HCT116 (cell line): Measurements from ENCODE around the gene SEPHS2. TPM values are rescaled to one million over a fixed set of nuclear protein-coding genes. Genes with fewer than 3 reads are reported as not detected.
A peak's percentile ranks its signal among the peaks of the same experiment; 100 is the strongest.

Experiments used
- ATAC-seq: fragments of 200-7000 bp; cut with Tn5 transposase; 2 replicates; pipeline ENCODE4 v1.9.1; 2020; ENCODE audit warnings: mild to moderate bottlenecking, moderate library complexity
- BruUV-seq: library from RNA; stranded (reverse); fragments of 400-500 nt; replicated peaks from 2 replicates; lab custom pipeline; 2021; lab: Mats Ljungman, UMichigan
- CTCF ChIA-PET: fragments of 300-600 bp; sonication (Branson Sonifier 250); formaldehyde crosslinking; loops from one replicate; lab custom pipeline; 2021; ENCODE audit warnings: antibody characterized with exemption; lab: Charles Lee
- POLR2A ChIA-PET: fragments of 300-600, 350-600 bp; sonication (Branson Sonifier 250); formaldehyde crosslinking; loops from one replicate; lab custom pipeline; 2021; ENCODE audit warnings: antibody characterized with exemption; lab: Charles Lee
- RAD21 ChIA-PET, 2 experiments: fragments of 300-600 bp; sonication (Branson Sonifier 250); formaldehyde crosslinking; loops; one replicate each; lab custom pipeline; 2023; ENCODE audit warnings: low total read pairs in 2 of 2; ENCODE audit not compliant: uncharacterized antibody in 2 of 2, unreplicated experiment in 2 of 2, low non-redundant PET in 1 of 2; lab: Charles Lee
- DNase-seq: peaks from one replicate; pipeline ENCODE4 v3.0.0-alpha.2; 2010; ENCODE audit warnings: low read depth, low spot score
- H2AFZ ChIP-seq: fragments of 200-600 bp; shearing (Covaris generic), sonication (generic); 2 replicates; pipeline ENCODE4 v1.6.1; 2017; ENCODE audit warnings: low read depth, mixed run types, mixed read lengths, antibody characterized with exemption, low read length; ENCODE audit not compliant: poor library complexity, severe bottlenecking
- H3K27ac ChIP-seq: 2 replicates; pipeline ENCODE4 v1.5.1; 2012; ENCODE audit warnings: low read depth, low read length
- H3K27me3 ChIP-seq: fragments of 200-600 bp; sonication (generic); 2 replicates; pipeline ENCODE4 v1.6.1; 2016; ENCODE audit warnings: mixed run types, low read length, mixed read lengths; ENCODE audit not compliant: insufficient read depth
- H3K36me3 ChIP-seq, 2 experiments: fragments of 200-500 bp in 1 of 2; fragments of 200-600 bp in 1 of 2; sonication (Bioruptor generic) in 1 of 2; sonication (generic) in 1 of 2; 2 replicates each; pipeline versions ENCODE4 v1.5.1 to v1.6.1; 2014 to 2016; ENCODE audit warnings: low read length in 2 of 2, inconsistent platforms in 1 of 2, mixed read lengths in 1 of 2, mixed run types in 1 of 2; ENCODE audit not compliant: insufficient read depth in 2 of 2, control insufficient read depth in 1 of 2
- H3K4me1 ChIP-seq, 2 experiments: fragments of 200-600 bp in 1 of 2; sonication (generic) in 1 of 2; 2 replicates each; pipeline versions ENCODE4 v1.5.1 to v1.6.1; 2012 to 2017; ENCODE audit warnings: low read length in 2 of 2, inconsistent platforms in 1 of 2, mild to moderate bottlenecking in 1 of 2, mixed read lengths in 1 of 2, mixed run types in 1 of 2, moderate library complexity in 1 of 2; ENCODE audit not compliant: insufficient read depth in 2 of 2, control insufficient read depth in 1 of 2
- H3K4me2 ChIP-seq: fragments of 200-600 bp; sonication (generic); 2 replicates; pipeline ENCODE4 v1.6.1; 2017; ENCODE audit warnings: mixed run types, low read length, mixed read lengths
- H3K4me3 ChIP-seq, 2 experiments: fragments of 200-600 bp in 1 of 2; sonication (generic) in 1 of 2; replicated peaks in 1 of 2; 2 replicates each; pipeline ENCODE4 v1.5.1; 2011 to 2016; ENCODE audit warnings: low read length in 2 of 2, control low read depth in 1 of 2, low read depth in 1 of 2, mild to moderate bottlenecking in 1 of 2, mixed read lengths in 1 of 2, mixed run types in 1 of 2
- H3K79me2 ChIP-seq: fragments of 200-600 bp; sonication (generic); 2 replicates; pipeline ENCODE4 v1.6.1; 2017; ENCODE audit warnings: mild to moderate bottlenecking, mixed run types, low read length, moderate library complexity, mixed read lengths; ENCODE audit not compliant: insufficient read depth
- H3K9ac ChIP-seq: fragments of 200-600 bp; sonication (generic); 2 replicates; pipeline ENCODE4 v1.6.1; 2016; ENCODE audit warnings: low read length, mixed read lengths
- H3K9me2 ChIP-seq: fragments of 200-600 bp; sonication (generic), shearing (Covaris generic); 2 replicates; pipeline ENCODE4 v1.6.1; 2017; ENCODE audit warnings: mixed run types, mild to moderate bottlenecking, moderate library complexity; ENCODE audit not compliant: insufficient read depth
- H3K9me3 ChIP-seq, 2 experiments: fragments of 200-500 bp in 1 of 2; fragments of 200-600 bp in 1 of 2; sonication (Bioruptor generic) in 1 of 2; sonication (generic) in 1 of 2; 2 replicates each; pipeline ENCODE4 v1.6.1; 2014 to 2017; ENCODE audit warnings: low read length in 2 of 2, mixed read lengths in 2 of 2, inconsistent platforms in 1 of 2, low read depth in 1 of 2, mild to moderate bottlenecking in 1 of 2, mixed run types in 1 of 2, moderate library complexity in 1 of 2; ENCODE audit not compliant: control insufficient read depth in 1 of 2, insufficient read depth in 1 of 2
- H4K20me1 ChIP-seq: fragments of 200-600 bp; sonication (generic), shearing (Covaris generic); 2 replicates; pipeline ENCODE4 v1.6.1; 2017; ENCODE audit warnings: mixed run types, mild to moderate bottlenecking, moderate library complexity; ENCODE audit not compliant: insufficient read depth
- ATF3 ChIP-seq: IDR thresholded peaks from 2 replicates; pipeline ENCODE4 v1.6.1; 2012
- CEBPB ChIP-seq: IDR thresholded peaks from 2 replicates; pipeline ENCODE4 v1.6.1; 2012; ENCODE audit warnings: low read depth
- EGR1 ChIP-seq: IDR thresholded peaks from 2 replicates; pipeline ENCODE4 v1.6.1; 2012; ENCODE audit warnings: low read depth
- ELF1 ChIP-seq: IDR thresholded peaks from 2 replicates; pipeline ENCODE4 v1.6.1; 2012; ENCODE audit warnings: low read depth, borderline replicate concordance
- EZH2phosphoT487 ChIP-seq: fragments of 200-600 bp; IDR thresholded peaks from 2 replicates; pipeline ENCODE4 v1.6.1; 2018; ENCODE audit warnings: antibody characterized with exemption, borderline replicate concordance
- FOSL1 ChIP-seq: IDR thresholded peaks from 2 replicates; pipeline ENCODE4 v1.6.1; 2012; ENCODE audit warnings: low read depth
- MAX ChIP-seq: IDR thresholded peaks from 2 replicates; pipeline ENCODE4 v1.6.1; 2012
- POLR2A ChIP-seq: IDR thresholded peaks from 2 replicates; pipeline ENCODE4 v1.7.0; 2011; ENCODE audit warnings: borderline replicate concordance; ENCODE audit not compliant: insufficient read depth, insufficient read length; ENCODE audit errors: extremely low read depth
- RAD21 ChIP-seq: IDR thresholded peaks from 2 replicates; pipeline ENCODE4 v1.6.1; 2012; ENCODE audit warnings: low read depth, mild to moderate bottlenecking
- REST ChIP-seq: IDR thresholded peaks from 2 replicates; pipeline ENCODE4 v1.6.1; 2012; ENCODE audit warnings: low read depth
- SP1 ChIP-seq: IDR thresholded peaks from 2 replicates; pipeline ENCODE4 v1.6.1; 2012; ENCODE audit warnings: low read depth
- SRF ChIP-seq: IDR thresholded peaks from 2 replicates; pipeline ENCODE4 v1.6.1; 2012; ENCODE audit warnings: low read depth
- TCF7L2 ChIP-seq: IDR thresholded peaks from 2 replicates; pipeline ENCODE4 v1.7.0; 2011; ENCODE audit warnings: borderline replicate concordance, inconsistent platforms; ENCODE audit not compliant: insufficient read depth, insufficient read length; ENCODE audit errors: extremely low read depth
- YY1 ChIP-seq: IDR thresholded peaks from 2 replicates; pipeline ENCODE4 v1.6.1; 2011; ENCODE audit warnings: low read length, low read depth, moderate library complexity, mild to moderate bottlenecking; ENCODE audit not compliant: insufficient replicate concordance; ENCODE audit errors: extremely low read depth
- ZBTB33 ChIP-seq: IDR thresholded peaks from 2 replicates; pipeline ENCODE4 v1.6.1; 2011; ENCODE audit warnings: mild to moderate bottlenecking, low read length, moderate library complexity; ENCODE audit not compliant: insufficient replicate concordance; ENCODE audit errors: extremely low read depth
- ZFX ChIP-seq: fragments of 450-650 bp; IDR thresholded peaks from 2 replicates; pipeline ENCODE4 v1.6.1; 2017
- intact Hi-C: fragments of 100-400 bp; cut with micrococcal nuclease; formaldehyde crosslinking; loops from 2 replicates; pipeline ENCODE4 v1.10.0; 2022
- total RNA-seq: library from RNA; stranded (reverse); gene quantifications from one replicate; pipeline ENCODE4 v1.2.1, GENCODE V29; 2021; ENCODE audit not compliant: unreplicated experiment

SEPHS2 gene
- total RNA-seq, 1 experiment from 2014 or later: 51.3 TPM

- TF ChIP-seq EGR1 (peak; percentile 77), TCF7L2 (peak; percentile 52), FOSL1 (no peak), YY1 (peak; percentile 59), EZH2phosphoT487 (no peak)
Observed at GRCh38 chr16:30395155-30395991, 50.3 kb downstream of the SEPHS2 start, which contains the start of gene ZNF48 (continued).

GRCh38 chr16:30394592-30395154 is 51.0 kb downstream of the SEPHS2 start:
- BruUV-seq: no TSS peak
- Histone ChIP-seq H3K36me3 (peaks cover 2 to 18% of the 10 kb centered on the region in 2 experiments; a peak in 3 of 4 replicates), H4K20me1 (no peaks in the 10 kb centered on the region), H3K27ac (peak overlapping the region; percentile 97), H3K9me3 (no peaks in the 10 kb centered on the region), H3K79me2 (peaks cover 25% of the 10 kb centered on the region), H3K4me1 (peaks cover 24 to 43% of the 10 kb centered on the region in 2 experiments), H2AFZ (peak overlapping the region; percentile 45), H3K27me3 (no peaks in the 10 kb centered on the region), H3K9ac (peak overlapping the region; percentile 87), H3K4me3 (peak overlapping the region; percentile 95 to 96), H3K9me2 (no peaks in the 10 kb centered on the region), H3K4me2 (peak overlapping the region; percentile 88)
- intact Hi-C loops: loop anchor here (1.0 to 2.0 kb wide), 2 partner anchors 16 to 39 kb away; partner anchors contain the start of gene CD2BP2
- POLR2A ChIA-PET: interaction anchor here (1.0 to 2.1 kb wide), 6 partner anchors 12 to 35 kb away, joined by 3 to 10 read pairs (median 4); partner anchors contain the start of genes DCTPP1 and ZNF771
- RAD21 ChIA-PET: interaction anchor here (0.6 to 1.9 kb wide), 2 partner anchors 40 to 579 kb away, joined by 3 to 4 read pairs; partner anchors contain the start of genes CD2BP2 (in 1 of the 2) and PAGR1 (in 1 of the 2)
- CTCF ChIA-PET: interaction anchor here (0.6 to 2.5 kb wide), 8 partner anchors 12 to 256 kb away, joined by 3 to 19 read pairs (median 6); partner anchors contain the start of genes DCTPP1, PRR14 and ZNF771
- ATAC-seq (no peak; the same call in 1 of the 2 replicates), DNase-seq (no peak)
- TF ChIP-seq TCF7L2 (no peak), ZFX (no peak), POLR2A (no peak), RAD21 (no peak), MAX (no peak), ATF3 (no peak), EGR1 (no peak), SRF (no peak), REST (no peak), ZBTB33 (no peak), CEBPB (no peak), ELF1 (no peak), SP1 (no peak)
- TF ChIP-seq, all 23 proteins: peak for 0
